ENCODE results near the gene HINFP. TPM values are rescaled to one million over a fixed set of nuclear protein-coding genes. Genes with fewer than 3 reads are reported as not detected.

Gene HINFP
- total RNA-seq, 3 donors from 2014 or later = 17.9 to 29.6 (median 29.2) TPM

- TF ChIP-seq, protein P1, sequence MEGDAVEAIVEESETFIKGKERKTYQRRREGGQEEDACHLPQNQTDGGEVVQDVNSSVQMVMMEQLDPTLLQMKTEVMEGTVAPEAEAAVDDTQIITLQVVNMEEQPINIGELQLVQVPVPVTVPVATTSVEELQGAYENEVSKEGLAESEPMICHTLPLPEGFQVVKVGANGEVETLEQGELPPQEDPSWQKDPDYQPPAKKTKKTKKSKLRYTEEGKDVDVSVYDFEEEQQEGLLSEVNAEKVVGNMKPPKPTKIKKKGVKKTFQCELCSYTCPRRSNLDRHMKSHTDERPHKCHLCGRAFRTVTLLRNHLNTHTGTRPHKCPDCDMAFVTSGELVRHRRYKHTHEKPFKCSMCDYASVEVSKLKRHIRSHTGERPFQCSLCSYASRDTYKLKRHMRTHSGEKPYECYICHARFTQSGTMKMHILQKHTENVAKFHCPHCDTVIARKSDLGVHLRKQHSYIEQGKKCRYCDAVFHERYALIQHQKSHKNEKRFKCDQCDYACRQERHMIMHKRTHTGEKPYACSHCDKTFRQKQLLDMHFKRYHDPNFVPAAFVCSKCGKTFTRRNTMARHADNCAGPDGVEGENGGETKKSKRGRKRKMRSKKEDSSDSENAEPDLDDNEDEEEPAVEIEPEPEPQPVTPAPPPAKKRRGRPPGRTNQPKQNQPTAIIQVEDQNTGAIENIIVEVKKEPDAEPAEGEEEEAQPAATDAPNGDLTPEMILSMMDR (IDR thresholded peaks at IDR 0.05) = no peak
- peak; percentile 63 to 90 (median 68) for TF ChIP-seq POLR2AphosphoS5 (IDR thresholded peaks at IDR 0.05)
- Histone ChIP-seq H3K27me3 (no peaks in the 10 kb centered on the region), H3K27ac (peak within 1 kb of the TSS; percentile 83 to 95), H3K9me3 (no peaks in the 10 kb centered on the region), H3K36me3 (no peaks in the 10 kb centered on the region), H3K4me1 (peaks cover 4 to 7% of the 10 kb centered on the region in 2 donors), H3K4me3 (peak within 1 kb of the TSS; percentile 58 to 94 (median 84))
- peak; percentile 92 to 93 for DNase-seq (ENCODE audit: low spot score in 2 of 2)
- intact Hi-C loops (cut with DNase I; ENCODE audit: low total_unique reads) = loop anchor here (1.0 kb wide), 1 partner anchor 10 kb away; a partner anchor contains a TSS
Observed at GRCh38 chr11:119084663-119085436, 36.5 kb upstream of the HINFP start, which contains the start of gene HMBS. HMBS (plus strand) TSS chr11:119084881; CDS start chr11:119085034, 153 bp downstream.

- Histone ChIP-seq H3K4me3 (peak overlapping the region; percentile 58 to 94 (median 84)), H3K9me3 (no peaks in the 10 kb centered on the region), H3K36me3 (no peaks in the 10 kb centered on the region), H3K4me1 (peaks cover 4 to 7% of the 10 kb centered on the region in 2 donors), H3K27me3 (no peaks in the 10 kb centered on the region), H3K27ac (peak overlapping the region; percentile 83 to 95)
- TF ChIP-seq, protein P1 (IDR thresholded peaks at IDR 0.05) = no peak
- TF ChIP-seq POLR2AphosphoS5 (IDR thresholded peaks at IDR 0.05) (no peak), POLR2A (IDR thresholded peaks at IDR 0.05) (no peak)
- no peak for DNase-seq (ENCODE audit: low spot score in 2 of 2)
- intact Hi-C loops (cut with DNase I; ENCODE audit: low total_unique reads) = loop anchor here (1.0 kb wide), 1 partner anchor 10 kb away; a partner anchor contains a TSS
Observed at GRCh38 chr11:119085437-119085847, 35.9 kb upstream of the HINFP start.

GRCh38 chr11:119087123-119087522 lies 34.3 kb upstream of the HINFP start:
- Histone ChIP-seq H3K4me1 (peaks cover 4 to 7% of the 10 kb centered on the region in 2 donors), H3K36me3 (no peaks in the 10 kb centered on the region), H3K27ac (no peak overlapping the region), H3K9me3 (no peaks in the 10 kb centered on the region), H3K27me3 (no peaks in the 10 kb centered on the region), H3K4me3 (no peak overlapping the region)
- no peak for DNase-seq (ENCODE audit: low spot score in 2 of 2)
- intact Hi-C loops (cut with DNase I; ENCODE audit: low total_unique reads) = no loop called here
- no peak for TF ChIP-seq POLR2A (IDR thresholded peaks at IDR 0.05)
- TF ChIP-seq POLR2AphosphoS5 (IDR thresholded peaks at IDR 0.05) = no peak
- TF ChIP-seq, protein P1 (IDR thresholded peaks at IDR 0.05) = no peak

DNA sequence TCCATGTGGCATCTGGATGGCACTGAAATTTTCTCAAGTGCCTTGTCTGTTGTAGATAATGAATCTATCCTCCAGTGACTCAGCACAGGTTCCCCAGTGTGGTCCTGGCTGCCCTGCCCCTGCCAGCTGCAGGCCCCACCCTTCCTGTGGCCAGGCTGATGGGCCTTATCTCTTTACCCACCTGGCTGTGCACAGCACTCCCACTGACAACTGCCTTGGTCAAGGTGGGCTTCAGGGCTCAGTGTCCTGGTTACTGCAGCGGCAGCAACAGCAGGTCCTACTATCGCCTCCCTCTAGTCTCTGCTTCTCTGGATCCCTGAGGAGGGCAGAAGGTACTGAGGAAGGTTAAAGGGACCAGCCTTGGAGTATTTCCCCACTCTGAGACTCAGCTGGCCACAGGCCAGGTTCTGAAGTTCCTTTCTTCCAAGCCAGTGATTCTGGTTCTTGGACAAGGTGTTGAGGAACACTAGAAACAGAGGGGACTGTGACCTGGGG lies 33.6 kb upstream of the HINFP start:
- H3K9me3 ChIP-seq = no peaks in the 10 kb centered on the region
- H3K4me1 ChIP-seq = peaks cover 4 to 9% of the 10 kb centered on the region in 2 donors
- TF ChIP-seq POLR2A (IDR thresholded peaks at IDR 0.05) (no peak), POLR2AphosphoS5 (IDR thresholded peaks at IDR 0.05) (no peak)
- TF ChIP-seq, protein P1 (IDR thresholded peaks at IDR 0.05) = no peak
- DNase-seq (ENCODE audit: low spot score in 2 of 2) = no peak
- no peaks in the 10 kb centered on the region for H3K36me3 ChIP-seq
- H3K27me3 ChIP-seq = no peaks in the 10 kb centered on the region
- intact Hi-C loops (cut with DNase I; ENCODE audit: low total_unique reads) = no loop called here
- H3K27ac ChIP-seq = no peak overlapping the region
- H3K4me3 ChIP-seq = no peak overlapping the region

DNA sequence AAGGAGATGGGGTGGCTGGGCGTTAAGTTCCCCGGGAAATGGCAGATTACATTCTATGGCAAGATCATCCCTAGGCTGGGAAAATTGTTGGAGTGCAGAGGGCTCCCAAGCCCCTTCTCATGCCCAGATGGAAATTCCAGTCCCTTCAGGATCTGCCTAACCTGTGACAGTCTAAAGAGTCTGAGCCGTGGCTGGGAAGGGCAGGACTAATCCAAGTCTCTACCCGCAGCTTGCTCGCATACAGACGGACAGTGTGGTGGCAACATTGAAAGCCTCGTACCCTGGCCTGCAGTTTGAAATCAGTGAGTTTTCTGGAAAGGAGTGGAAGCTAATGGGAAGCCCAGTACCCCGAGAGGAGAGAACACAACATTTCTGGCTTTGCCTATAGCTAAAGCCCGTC lies 33.0 kb upstream of the HINFP start:
- Histone ChIP-seq H3K36me3 (no peaks in the 10 kb centered on the region), H3K27me3 (no peaks in the 10 kb centered on the region), H3K4me3 (no peak overlapping the region), H3K27ac (no peak overlapping the region), H3K4me1 (peaks cover 7 to 13% of the 10 kb centered on the region in 2 donors), H3K9me3 (no peaks in the 10 kb centered on the region)
- no peak for DNase-seq (ENCODE audit: low spot score in 2 of 2)
- intact Hi-C loops (cut with DNase I; ENCODE audit: low total_unique reads) = no loop called here
- TF ChIP-seq, protein P1 (IDR thresholded peaks at IDR 0.05) = no peak
- TF ChIP-seq POLR2A (IDR thresholded peaks at IDR 0.05) (no peak), POLR2AphosphoS5 (IDR thresholded peaks at IDR 0.05) (no peak)

All from breast epithelium (tissue), 4 donors.